GM18520 (cell line): Measurements from ENCODE around the gene RAD17.
"Not testable (repeated sequence)": the region's sequence is repeated elsewhere in the genome, so short reads cannot be mapped to it uniquely, and the experiment has no call there.

Experiments used
- ATAC-seq: cut with Tn5 transposase; IDR thresholded peaks from one replicate; pipeline ENCODE4 v1.9.1; 2021; ENCODE audit not compliant: unreplicated experiment

The RAD17 gene, protein sequence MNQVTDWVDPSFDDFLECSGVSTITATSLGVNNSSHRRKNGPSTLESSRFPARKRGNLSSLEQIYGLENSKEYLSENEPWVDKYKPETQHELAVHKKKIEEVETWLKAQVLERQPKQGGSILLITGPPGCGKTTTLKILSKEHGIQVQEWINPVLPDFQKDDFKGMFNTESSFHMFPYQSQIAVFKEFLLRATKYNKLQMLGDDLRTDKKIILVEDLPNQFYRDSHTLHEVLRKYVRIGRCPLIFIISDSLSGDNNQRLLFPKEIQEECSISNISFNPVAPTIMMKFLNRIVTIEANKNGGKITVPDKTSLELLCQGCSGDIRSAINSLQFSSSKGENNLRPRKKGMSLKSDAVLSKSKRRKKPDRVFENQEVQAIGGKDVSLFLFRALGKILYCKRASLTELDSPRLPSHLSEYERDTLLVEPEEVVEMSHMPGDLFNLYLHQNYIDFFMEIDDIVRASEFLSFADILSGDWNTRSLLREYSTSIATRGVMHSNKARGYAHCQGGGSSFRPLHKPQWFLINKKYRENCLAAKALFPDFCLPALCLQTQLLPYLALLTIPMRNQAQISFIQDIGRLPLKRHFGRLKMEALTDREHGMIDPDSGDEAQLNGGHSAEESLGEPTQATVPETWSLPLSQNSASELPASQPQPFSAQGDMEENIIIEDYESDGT

GRCh38 chr5:69369340-69370121 is at the start of gene RAD17, which contains the start of the genes AK6 and TAF9:
Gene RAD17 (plus strand): TSS chr5:69369818. CDS start chr5:69372209, 2,391 bp downstream.
Gene AK6 (minus strand): TSS chr5:69369520. CDS start chr5:69369490, 30 bp downstream.
Gene TAF9 (minus strand): TSS chr5:69369520. CDS start chr5:69365737, 3,783 bp downstream.
- ATAC-seq, result peak; percentile 89

DNA sequence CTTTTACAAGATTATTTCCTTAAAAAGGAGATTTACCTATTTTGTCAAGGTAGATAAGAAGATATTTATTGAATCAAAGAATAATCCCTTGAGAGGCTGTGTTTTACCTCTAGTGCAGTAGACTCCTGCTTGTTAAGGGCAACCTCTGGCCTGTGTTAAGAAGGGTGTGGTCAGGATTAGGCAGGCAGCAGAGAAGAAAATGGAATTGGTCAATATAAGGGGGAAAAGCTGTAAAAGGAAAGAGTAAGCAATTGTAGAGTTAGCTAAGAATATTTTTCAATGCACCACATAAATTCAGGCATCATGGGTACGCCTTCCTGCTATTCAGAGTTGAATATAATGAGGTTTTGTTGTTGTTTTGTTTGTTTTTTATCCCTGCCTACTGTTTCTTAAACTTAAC is 43.3 kb upstream of the RAD17 start:
- no peak for ATAC-seq

GRCh38 chr5:69329905-69330489 is 39.6 kb upstream of the RAD17 start:
- ATAC-seq, result no peak

DNA sequence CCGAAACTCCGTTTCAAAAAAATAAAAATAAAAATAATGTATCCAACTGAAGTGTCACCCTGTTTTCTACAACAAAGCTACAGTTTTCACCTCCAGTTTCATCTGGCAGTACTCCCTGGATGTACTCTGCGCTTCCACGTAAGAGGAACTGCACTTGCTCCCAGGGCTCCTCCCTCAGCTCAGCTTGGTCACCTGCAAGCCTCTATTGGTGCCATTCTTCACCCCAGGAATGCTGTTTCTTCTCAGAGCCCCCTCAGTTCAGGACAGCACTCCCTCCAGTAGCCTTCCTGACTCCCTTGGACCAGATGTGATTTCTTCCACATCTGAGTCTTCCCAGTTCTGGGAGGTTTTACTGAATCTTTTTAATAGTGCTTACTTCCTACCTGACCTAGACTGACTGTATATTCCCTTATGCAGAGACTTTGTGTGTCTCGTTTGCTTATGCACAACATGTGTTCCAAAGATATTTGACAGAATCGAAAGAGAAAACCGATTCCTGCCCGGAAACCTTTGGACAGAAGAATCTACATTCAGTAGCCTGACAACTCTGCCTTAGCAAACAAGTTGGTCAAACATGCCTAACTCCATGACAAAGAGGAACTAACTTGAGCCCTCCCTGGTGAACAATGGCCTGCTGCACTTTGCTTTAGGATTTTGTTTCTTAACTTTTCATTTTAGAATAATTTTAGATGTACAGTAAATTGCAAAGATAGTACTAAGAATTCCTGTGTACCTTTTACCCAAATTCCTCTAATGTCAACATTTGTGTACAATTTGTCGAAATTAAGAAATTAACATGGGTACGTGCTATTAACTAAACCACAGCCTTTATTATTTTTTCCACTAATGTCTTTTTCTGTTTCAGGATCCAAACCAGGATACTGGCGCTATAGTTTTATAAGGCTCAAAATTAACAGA is 37.8 kb upstream of the RAD17 start:
- no peak for ATAC-seq

GRCh38 chr5:69333668-69334315 is 35.8 kb upstream of the RAD17 start:
- not testable (repeated sequence) for ATAC-seq

DNA sequence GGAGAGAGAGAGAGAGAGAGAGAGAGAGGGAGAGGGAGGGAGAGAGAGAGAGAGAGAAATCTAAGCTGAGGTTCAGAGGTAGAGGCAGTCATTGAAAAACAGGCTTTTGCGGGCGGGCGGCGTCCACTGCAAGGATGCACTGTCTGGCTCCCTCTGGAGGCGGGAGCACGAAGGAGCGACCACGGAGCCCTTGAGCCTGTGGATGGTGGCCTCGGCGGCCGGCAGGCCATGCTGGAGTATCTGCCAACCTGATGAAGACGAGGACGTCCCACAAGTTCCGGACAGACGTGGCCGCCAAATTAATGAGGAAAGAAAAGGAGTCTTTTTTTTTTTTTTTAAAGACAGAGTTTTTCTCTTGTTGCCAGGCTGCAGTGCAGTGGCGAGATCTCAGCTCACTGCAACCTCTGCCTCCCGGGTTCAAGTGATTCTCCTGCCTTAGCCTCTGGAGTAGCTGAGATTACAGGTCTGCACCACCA is 34.8 kb upstream of the RAD17 start:
- ATAC-seq, result no peak

- no peak for ATAC-seq
Observed at GRCh38 chr5:69335341-69335935, 34.2 kb upstream of the RAD17 start.

DNA sequence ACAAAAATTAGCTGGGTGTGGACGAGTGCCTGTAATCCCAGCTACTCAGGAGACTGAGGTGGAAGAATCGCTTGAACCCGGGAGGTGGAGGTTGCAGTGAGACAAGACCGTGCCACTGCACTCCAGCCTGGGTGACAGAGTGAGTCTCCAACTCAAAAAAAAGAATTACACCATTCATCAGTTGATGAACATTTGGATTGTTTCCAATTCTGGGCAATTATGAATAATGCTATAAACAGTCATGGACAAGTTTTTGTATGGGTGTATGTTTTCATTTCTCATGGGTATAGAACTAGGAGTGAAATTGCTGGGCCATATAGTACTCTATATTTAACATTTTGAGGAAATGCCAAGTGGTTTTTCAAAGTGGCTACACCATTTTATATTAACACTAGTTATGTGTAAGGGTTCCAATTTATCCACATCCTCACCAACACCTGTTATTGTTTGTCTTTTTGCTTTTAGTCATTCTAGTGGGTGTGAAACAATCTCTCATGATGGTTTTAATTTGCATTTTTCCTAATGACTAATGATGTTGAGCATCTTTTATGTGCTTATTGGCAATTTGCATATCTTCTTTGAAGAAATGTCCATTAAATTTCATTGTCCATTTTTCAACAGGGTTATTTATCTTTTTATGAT is 28.0 kb upstream of the RAD17 start:
- ATAC-seq, result no peak

DNA sequence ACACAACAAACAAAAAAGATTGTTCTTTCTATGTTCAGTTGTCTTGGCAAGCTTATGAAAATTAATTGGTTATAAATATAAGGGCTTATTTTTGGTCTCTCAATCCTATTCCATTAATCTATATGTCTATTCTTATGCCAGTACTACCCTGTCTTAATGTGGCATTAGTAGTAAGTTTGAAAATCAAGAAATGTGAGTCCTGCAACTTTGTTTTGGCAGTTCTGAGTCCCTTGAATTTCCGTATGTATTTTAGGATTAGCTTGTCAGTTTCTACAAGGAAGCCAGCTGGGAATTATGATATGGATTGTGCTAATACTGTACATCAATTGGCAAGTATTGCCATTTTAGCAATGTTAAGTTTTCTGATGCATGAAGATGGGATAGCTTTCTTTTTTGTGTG is 26.5 kb upstream of the RAD17 start:
- ATAC-seq, result no peak

DNA sequence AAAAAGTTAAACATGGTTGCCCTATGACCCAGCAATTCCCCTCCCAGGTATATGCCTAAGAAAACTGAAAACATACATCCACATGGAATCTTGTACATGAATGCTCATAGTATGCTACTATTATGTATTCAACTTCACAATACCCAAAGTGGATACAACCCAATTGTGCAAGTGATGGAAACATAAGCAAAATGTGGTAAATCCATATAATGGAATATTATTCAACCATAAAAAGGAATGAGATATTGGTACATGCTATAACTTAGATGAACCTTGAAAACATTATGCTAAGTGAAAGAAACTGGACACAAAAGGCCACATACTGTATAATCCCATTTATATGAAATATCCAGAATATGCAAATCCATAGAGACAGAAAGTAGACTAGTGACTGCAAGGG is 19.0 kb upstream of the RAD17 start:
- no peak for ATAC-seq

- ATAC-seq, result no peak
Observed at GRCh38 chr5:69359699-69360098, 9.9 kb upstream of the RAD17 start.

GRCh38 chr5:69360442-69360841 is 9.2 kb upstream of the RAD17 start:
- ATAC-seq, result no peak

DNA sequence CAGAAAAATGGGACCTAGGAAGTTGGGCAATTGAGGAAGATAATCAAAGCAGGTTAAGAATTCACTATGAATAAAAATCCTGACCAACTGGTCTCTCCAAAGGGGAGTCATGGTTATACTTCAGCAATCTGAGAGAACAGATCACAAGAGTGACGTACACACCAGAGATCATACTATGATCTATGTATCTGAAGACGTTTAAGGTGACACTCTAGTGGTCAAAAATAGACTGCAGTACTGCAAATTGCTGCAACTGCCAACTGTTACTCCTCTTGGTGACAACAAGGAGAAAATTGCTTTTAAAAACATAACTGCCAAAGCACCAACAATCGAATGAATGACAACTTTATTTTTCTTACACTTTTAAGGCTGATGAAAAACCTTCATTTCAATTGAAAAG is 5.2 kb upstream of the RAD17 start:
- ATAC-seq, result no peak

DNA sequence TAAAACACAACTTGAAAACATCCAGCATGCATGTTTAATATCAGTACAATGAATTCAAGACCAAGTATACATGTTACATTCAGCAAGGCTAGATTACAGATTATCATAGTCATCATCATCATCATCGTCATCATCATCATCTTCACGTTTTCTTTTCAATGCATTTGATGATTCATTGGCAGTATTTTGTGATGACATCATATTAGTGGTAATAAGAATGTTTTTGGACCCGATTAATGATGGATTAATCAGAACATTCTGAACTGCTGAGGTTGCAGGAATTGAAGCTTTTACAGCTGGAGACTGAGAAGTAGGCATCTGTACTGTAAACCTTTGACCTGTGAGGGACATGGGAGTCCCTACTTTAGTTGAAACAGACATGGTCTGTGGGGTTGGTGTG is 4.8 kb upstream of the RAD17 start:
- ATAC-seq, result no peak

DNA sequence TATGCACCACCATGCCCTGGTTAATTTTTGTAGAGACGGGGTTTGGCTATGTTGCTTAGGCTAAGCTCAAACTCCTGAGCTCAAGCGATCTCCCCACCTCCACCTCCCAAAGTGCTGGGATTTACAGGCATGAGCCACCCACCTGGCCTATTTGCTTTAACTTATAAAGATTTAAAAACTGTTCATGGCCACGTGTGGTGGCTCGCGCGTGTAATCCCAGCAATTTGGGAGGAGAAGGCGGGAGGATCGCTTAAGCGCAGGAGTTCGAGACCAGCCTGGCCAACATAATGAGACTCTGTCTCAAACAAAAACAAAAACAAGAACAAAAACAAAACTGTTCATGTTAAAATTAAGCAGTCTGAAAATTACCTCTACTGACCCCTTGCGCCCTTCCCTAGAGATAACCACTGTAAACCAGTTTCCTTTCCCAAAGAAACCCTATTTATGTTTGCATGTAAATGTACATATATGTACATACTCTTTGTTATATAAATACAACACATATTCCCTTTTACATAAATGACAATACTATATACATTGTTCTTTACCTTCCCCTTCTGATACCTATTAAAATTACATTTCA is 1.8 kb upstream of the RAD17 start:
- ATAC-seq, result no peak

- ATAC-seq, result peak; percentile 15
Observed at GRCh38 chr5:69368458-69369339, 919 bp upstream of the RAD17 start.

DNA sequence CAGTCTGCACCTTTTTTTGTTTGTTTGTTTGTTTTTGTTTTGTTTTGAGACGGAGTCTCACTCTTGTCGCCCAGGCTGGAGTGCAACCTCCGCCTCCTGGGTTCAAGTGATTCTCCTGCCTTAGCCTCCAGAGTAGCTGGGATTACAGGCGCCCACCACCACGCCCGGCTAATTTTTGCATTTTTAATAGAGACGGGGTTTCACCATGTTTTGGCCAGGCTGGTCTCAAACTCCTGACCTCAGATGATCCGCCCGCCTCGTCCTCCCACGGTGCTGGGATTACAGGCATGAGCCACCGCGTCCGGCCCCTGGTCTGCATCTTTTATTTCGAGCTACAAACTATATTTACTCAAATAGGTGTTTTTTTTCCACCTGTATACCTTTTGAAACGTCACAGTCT is 717 bp downstream of the RAD17 start:
- ATAC-seq, result not testable (repeated sequence)
